HG02763 (cell line): ENCODE data around the gene PIGN.

Source experiments
- ATAC-seq: cut with Tn5 transposase; IDR thresholded peaks from one replicate; pipeline ENCODE4 v1.9.1; 2021; ENCODE audit warnings: mild to moderate bottlenecking, moderate library complexity; ENCODE audit not compliant: unreplicated experiment

PIGN gene

DNA sequence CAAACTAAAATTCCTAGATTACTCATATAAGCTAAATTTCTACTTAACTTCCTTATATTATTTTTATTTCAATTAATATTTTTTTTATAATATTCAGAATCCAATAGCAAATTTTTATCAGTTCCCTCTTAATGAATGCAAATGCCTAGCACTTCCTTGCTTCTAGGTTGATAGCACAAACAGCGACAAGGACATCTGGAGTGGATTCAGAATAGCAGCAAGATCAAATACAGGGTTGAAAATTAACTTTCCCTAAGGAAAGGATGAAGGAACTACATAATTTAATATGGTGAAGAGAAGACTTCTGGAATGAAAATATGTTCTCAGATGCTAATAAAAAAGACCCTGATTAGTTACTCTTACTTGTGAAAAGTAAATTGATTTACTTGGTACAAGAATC, 64.5 kb downstream of the PIGN start:
- no peak for ATAC-seq

DNA sequence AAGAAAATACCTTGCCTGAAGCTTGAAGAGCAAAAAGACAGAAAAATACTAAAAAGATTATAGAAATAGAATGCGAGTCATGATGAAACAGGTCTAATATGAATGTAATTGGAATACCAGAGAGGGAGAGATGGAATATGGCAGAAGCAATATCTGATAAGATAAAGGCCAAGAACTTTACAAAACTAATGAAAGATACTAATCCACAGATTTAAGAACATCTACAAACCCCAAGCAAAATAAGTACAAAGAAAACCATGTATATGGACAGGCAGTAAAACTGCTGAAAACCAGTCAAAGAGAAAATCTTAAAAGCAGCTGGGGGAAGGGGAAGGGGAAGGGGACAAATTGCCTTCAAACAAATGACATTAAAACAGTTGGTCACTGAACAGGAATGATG, 67.0 kb downstream of the PIGN start:
- ATAC-seq: no peak

DNA sequence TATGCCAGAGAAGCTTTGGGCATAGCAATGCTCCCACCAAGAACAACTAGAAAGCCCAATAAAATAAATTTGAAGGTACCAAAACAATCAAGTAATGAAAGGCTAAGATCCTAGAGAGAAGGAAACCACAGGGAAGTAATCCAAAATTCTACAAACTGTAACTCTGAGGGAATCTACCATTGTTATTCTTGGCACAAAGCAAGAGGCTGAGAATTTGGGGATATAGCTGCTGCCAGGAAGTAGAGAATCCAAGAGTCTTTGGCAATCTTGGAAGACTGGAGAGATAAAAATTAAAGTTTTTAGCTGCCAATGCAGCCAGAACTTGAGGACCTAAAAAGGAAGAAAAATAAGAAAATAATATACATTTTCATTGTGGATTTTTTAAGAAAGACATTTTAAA, 68.5 kb downstream of the PIGN start:
- no peak for ATAC-seq

DNA sequence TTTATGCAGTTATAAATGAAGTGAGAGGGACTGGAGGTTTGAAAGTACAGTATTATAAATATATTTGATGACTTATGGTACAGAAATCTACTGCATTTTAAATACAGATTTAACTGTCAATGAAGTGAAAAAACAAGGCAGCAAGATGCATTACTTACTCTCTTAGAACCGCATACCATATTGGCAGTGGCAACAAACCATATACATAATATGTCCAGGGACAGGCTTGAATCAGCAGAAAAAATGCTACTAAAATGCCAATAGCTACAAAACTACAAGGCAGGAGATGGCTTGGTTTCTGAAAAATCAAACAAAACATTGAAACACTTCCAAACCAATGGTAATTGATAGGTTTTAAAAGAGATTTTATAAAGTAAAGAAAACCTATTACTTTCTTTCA, 77.2 kb downstream of the PIGN start:
- no peak for ATAC-seq

DNA sequence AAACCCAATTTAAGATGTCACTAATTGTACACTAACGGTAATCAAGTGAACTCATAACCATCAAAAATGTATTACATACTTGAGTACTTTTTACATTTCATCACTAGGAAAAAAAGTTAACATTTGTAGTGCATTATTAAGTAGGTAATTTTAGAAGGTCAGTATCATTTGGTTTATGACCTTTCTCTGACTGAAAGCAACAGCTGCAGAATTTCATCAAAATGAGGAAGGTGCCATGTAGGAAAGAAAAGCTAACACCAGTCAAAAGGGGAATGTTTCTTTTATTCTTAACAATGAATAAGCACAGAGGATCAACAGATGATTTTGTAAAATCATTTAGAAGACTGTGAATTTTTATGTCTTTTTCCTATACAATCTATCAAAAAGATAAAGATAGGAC, 79.0 kb downstream of the PIGN start:
- no peak for ATAC-seq

DNA sequence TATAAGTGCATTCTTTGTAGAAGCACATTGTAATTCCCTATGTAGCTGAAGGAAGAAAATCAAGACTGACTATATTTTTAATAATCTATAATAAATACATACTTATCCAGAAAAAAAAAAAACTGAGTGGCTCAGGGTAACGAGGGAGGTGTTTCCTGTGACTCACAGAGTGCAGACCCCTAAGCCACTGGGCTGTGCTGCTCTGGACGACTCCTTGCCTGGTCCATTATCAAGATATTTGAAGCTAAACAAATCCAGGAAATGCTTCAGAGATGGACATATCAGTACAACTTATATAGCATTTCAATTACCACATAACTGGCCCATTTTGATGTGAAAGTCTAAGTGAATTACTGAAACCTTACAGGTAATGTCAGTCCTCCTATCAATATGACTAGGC, 80.6 kb downstream of the PIGN start:
- ATAC-seq: no peak

DNA sequence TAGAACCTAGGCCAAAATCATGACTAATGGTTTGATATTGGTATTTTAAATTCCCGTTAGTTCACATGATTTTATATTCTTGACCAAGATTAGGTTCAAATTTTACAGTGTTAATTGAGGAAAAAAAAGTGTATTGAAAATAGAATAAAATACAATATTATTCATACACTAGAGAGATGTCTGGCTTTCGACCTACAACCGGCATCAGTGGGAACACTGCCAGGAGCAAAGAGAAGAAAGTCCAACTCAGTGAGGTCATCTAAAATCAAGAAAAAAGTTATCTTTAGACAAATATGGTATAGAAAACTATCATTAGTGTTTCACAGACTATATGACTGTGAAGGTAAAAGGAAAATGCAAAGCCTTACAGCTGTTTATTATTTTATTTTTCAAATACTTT, 81.5 kb downstream of the PIGN start:
- ATAC-seq: no peak

DNA sequence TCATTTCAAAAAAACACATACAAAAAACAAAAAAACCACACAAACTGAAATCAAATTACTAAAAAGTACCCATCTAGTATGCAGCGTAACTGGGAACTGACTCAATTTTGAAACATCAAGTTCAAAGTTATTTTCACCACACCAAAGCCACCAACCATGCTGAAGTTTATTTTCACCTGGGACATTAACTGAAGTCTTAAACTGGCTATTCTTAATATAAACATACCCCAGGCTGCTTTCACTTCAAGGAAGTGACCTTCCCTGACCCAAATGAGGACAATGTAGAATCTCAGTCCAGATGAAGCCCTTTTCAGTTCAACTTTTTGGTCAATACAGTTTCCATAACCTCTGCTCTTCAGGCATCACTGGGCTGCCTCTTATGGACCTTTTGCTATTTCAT, 84.6 kb downstream of the PIGN start:
- ATAC-seq: no peak

DNA sequence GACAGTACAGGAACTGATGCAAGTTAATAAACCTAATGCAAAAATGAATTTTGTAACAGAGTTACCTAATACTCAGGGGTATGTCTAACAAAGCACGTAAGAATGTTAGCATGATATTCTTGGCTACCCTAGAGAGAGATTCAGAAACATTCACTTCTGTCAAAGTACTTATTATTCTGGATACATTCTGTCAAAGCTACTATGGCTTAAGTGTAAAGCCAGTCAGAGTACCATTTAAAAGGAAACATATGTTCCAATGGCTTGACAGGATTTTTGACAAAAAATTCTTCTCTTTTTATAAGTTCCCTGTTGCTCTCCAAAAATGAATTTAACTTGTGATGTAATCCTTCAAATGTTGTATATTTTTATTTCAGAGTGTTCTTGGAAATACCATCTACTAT, 85.5 kb downstream of the PIGN start:
- no peak for ATAC-seq

DNA sequence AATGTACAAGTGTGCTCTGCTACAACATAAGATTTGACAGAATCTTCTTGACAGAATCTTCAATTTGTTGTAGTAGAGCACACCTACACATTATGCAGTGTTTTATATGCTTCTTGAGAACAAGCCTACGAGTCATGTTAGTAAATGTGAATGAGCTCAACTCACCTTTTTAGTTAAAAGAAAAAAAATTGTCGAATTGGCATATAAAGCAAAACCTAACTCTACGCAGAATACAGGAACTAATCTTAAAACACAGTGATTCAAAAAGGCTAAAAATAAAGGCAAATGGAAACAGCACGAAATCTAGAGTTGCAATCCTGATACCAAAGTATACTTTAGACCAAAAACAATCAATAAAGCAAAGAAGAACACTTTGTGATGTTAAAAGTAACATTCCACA, 87.9 kb downstream of the PIGN start:
- ATAC-seq: no peak

DNA sequence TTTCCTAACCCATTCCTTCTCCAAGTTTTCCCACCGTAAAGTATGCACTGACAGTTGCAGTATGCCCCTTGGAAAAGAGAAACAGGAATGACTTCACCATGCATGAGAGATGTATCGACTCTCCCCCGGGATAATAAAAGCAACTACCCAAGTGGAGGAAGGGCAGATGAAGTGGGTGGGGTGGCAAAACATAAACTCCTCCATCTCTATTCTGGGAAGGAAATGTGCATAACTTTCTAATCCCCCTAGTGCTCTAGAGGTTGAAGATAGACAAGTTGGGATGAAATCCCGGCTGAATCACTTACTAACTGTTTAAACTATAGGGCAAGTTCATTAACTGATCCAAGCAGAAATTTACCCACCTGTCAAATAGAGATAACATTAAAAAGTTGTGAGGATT, 89.2 kb downstream of the PIGN start:
- ATAC-seq: no peak

DNA sequence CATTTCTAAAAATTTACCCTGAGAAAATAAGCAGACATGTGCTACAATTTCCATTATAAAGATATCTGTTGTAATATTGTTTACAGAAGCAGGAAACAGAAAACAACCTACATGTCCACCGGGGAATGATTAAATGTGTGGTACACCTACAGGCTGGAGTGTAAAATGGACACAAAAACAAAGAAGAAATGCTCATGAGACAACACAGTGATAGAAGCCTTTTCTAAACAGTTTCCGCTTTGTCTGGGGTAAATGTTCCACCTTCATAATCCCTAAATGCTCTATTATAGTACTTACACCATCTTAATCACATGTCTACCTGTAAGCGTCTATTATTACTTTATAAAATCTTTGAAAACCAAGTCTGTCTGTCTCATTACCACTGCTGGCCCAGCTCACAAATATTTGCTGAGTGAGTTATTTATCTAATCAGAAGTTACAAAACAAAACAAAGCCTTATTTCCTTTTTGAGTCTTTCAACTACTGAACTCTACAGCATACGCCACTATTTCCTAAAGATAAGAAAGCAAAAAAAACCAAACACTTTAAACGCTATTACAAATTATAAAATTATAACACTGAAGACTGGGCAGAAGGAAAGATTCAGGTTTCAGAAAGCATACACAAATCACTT, 95.3 kb downstream of the PIGN start:
- no peak for ATAC-seq

DNA sequence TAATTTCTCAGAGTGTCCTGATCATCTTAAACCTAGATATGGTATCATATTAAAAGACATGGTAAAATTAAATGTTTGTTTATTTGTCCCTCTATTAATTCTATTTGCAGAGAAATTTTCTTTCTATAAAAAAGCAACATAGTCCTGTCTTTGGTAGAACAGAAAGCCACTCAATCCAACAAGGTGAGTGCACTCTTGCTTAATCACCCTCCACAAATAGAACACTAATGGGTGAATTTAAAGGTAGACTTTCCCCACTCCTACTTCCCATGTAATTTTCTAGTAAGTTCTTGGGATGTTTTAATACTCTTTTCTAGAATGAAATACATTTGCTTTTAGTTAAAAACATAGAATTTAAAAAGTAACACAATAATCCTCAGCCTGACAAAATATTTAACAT, 97.7 kb downstream of the PIGN start:
- no peak for ATAC-seq

DNA sequence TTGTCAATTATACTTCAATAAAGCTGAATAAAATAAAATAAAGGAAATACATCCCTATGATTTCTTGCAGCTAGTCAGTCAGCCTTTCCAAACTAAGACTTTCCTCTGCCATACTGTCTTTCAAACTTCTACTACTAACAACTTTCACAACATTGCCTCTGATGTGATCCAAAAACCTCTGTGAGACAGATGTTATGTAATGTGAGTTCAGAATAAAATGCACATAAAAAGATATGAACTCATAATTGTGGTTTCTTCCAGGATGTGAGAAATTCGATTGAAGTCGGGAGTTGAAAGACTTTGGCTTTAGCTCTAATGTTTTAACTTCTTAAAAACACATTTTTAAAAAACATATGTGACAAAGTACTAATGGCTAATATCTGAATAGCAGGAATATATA, 98.7 kb downstream of the PIGN start:
- ATAC-seq: no peak

DNA sequence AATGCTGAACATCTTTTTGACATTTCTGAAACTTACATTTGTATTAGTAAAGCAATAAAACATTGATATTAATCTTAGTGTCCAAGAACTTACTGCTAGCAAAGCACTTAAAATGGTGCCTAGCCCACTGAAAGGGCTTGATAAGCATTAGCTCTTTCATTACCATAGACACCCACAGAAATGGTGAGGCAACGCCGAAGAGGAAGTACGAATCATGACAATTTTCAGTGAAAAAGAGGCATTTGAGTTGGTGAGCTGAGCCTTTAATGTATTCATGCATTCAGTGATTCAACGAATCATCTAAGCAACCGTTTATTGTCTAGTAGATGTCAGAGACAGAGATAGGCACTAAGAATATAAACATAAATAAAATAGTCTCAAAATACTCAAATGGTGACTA, 101.1 kb downstream of the PIGN start:
- no peak for ATAC-seq

DNA sequence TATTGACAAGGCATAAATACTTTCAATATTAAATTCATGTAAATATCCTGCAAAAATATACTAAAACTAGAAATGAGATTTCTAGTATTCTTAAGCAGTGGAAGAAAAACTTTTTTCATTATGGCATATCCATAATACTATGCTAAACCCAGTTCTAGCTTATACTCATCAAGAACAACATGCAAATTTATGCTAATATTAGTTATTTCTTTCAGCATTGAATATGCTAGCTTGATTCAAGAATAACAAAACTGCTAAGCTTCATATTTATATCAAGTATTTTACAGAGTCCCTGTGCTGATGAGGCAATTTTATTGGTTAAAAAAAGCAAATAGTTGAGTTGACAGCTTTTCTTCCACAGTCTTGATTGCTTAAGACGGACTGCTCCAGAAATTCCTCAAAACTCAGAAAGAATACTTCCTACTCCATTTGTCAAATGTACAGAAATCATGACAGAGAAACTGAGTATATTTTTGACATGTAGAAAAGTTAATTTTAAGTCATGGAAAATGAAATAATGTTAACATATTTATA, 105.0 kb downstream of the PIGN start:
- ATAC-seq: no peak

DNA sequence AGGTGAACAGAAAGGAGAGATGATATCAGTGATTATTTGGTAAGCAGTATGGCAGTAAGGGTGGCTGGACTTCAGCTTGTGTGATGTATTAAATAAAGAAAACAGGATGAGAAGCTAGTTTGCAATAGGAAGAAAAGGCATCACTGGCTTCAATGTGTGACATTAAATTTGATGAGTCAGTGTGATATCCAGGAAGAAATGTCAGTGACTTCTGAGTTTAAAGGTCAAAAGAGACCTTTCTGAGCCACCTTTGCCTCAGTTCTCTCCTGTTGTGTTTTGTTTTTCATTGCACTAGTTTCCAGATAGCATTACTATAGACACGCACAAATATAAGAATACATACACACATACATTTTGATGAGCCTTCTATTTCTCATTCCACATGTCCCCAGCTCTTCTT, 105.6 kb downstream of the PIGN start:
- no peak for ATAC-seq

DNA sequence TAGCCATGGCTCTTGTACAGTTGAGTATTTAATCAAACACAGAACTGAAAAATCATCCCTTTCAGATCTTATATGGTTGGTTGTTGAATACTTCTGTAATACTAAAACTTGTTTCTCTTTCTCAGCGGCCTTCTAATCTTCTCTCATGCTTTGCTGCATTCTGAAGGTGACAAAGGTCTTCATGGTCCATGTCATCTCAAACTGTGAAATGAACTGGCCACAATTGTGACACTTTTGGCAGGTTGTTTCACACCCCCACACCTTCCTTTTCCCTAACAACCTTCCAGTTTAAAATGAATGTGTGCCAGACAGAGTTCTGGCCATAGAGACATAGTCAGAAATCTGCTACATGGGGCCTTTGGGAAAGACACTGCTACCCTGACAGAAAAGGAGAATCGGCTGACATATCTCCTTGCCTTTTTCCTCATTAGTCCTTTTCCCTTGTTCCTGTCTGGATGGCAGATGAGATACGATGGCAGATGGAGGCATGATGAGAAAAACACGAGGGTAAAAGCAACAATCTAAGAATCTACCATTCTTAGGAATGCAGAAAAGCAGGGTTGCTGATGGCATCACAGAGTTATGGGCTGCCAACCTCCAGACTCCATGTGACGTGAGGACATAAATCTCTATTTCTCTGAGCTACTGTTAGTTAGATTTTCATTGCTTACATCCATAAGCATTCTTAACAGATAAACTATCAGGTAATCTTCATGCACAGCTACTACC, 106.5 kb downstream of the PIGN start:
- ATAC-seq: no peak

DNA sequence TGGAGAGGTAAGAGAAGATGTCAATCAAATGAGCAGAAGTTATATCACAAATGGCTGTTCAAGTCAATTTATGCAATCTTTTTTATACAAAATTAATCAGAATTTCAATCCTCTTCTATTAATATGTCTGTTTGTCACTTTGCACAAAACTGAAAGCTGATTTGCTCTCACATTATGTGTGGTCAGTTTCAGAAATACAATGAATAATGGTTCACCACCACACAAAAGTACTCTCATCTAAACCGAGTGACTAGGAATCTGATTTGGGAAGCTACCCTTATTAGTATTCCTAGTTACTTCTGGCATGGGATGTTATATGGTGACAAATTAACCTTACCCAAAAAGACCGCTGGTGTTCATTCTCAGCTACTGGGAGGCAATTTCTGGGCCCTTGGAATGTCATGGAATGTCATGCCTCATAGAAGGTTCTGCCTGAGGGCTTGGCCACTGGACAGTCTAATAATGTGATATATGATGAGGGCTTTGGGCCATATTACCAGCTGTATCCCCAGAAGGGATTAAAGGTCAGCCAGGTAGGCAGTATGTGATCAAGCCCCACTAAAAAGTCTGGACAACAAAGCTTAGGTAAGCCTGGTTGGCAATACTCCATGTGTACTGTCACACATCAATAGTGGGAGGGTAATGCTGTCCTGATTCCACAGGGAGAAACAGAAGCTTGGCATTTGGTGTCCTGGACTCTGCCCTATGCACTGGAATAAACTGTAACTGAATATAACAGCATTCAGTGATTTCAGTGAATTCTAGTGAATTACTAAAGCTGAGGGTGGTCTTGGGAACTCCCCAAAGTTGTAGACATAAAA, 113.2 kb downstream of the PIGN start:
- no peak for ATAC-seq

DNA sequence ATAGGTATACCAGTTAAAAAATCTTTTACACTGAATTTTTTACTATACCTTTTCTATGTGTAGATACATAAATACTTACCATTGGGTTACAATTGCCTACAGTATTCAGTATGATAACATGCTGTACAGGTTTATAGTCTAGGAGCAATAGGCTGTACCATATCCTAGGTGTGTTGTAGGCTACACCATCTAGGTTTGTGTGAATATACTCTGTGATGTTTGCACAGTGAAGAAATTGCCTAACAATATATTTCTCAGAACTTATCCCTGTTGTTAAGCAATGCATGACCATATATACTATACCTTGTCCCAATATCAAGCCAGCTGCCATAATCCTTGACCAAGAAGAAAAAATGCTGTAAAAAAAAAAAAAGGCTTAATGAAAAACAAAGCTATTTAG, 114.5 kb downstream of the PIGN start:
- no peak for ATAC-seq

DNA sequence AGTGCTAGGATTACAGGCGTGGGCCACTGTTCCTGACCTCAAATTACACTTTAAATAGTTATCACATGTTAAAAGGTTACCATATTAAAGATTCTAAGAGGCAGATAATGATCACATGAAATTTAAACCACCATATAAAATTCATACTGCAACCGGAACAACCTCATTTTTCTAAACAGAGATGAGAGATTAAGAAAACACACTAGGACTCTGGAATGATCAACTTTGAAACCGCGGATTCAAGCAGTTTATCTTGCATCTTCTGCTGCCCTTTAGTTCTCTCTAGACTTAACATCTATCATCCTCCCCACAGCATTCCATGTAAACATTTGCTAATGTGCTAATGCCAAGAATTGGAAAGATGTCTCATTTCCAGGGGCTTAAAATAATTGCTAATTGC, 115.8 kb downstream of the PIGN start:
- no peak for ATAC-seq

DNA sequence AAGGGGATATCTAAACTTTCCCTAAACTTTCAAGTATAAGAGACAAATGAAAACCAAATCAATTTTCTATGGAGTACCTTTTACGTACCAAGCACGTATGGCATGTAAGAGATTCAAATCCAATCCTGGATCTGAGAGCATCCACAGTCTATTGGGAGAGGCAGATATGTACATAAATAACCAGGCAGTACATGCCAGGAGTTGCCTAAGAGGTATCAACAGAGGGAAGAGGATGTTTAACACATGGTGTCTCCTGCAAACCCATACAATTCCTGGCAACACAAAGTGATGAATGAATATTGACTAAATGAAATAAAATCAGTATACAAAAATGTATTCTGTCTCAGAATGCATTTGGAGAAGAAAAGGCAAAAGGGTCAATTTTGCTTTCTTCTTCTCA, 116.6 kb downstream of the PIGN start:
- ATAC-seq: no peak
